DMS 273 (cell line): ENCODE results near the gene LRRC10B.
"Not testable (repeated sequence)": the region's sequence is repeated elsewhere in the genome, so short reads cannot be mapped to it uniquely, and the experiment has no call there.

Experiments used
- DNase-seq: peaks from one replicate; lab custom pipeline; 2025; ENCODE audit not compliant: unreplicated experiment; lab: John Stamatoyannopoulos, UW

The LRRC10B gene

GRCh38 chr11:61507962-61508861 lies at the start of gene LRRC10B:
Gene LRRC10B, plus strand, starts transcription at chr11:61508749. Its CDS starts 250 bp downstream, at chr11:61508999.
- peak; percentile 87 for DNase-seq

GRCh38 chr11:61460474-61460881 lies 48.1 kb upstream of the LRRC10B start:
- DNase-seq, result peak; percentile 75

- DNase-seq, result peak; percentile 26
Measured at GRCh38 chr11:61460986-61461385, 47.6 kb upstream of the LRRC10B start.

- DNase-seq, result not testable (repeated sequence)
Measured at GRCh38 chr11:61467602-61468001, 40.9 kb upstream of the LRRC10B start.

GRCh38 chr11:61468002-61468401 lies 40.5 kb upstream of the LRRC10B start:
- DNase-seq, result no peak

- DNase-seq, result no peak
Measured at GRCh38 chr11:61472282-61472681, 36.3 kb upstream of the LRRC10B start.

GRCh38 chr11:61472868-61473267 lies 35.7 kb upstream of the LRRC10B start:
- DNase-seq, result no peak

- no peak for DNase-seq
Measured at GRCh38 chr11:61473370-61474012, 35.1 kb upstream of the LRRC10B start.

GRCh38 chr11:61474013-61474643 lies 34.4 kb upstream of the LRRC10B start:
- no peak for DNase-seq

GRCh38 chr11:61475433-61475832 lies 33.1 kb upstream of the LRRC10B start:
- DNase-seq, result no peak

GRCh38 chr11:61476371-61476770 lies 32.2 kb upstream of the LRRC10B start:
- DNase-seq, result no peak

GRCh38 chr11:61477126-61477525 lies 31.4 kb upstream of the LRRC10B start:
- DNase-seq, result no peak

- peak; percentile 60 for DNase-seq
Measured at GRCh38 chr11:61477727-61478148, 30.8 kb upstream of the LRRC10B start.

GRCh38 chr11:61479360-61480058 lies 29.0 kb upstream of the LRRC10B start:
- not testable (repeated sequence) for DNase-seq

- no peak for DNase-seq
Measured at GRCh38 chr11:61480261-61480993, 28.1 kb upstream of the LRRC10B start.

- peak; percentile 65 for DNase-seq
Measured at GRCh38 chr11:61480994-61481335, 27.6 kb upstream of the LRRC10B start.

- DNase-seq, result no peak
Measured at GRCh38 chr11:61481806-61482205, 26.7 kb upstream of the LRRC10B start.

GRCh38 chr11:61482513-61482912 lies 26.0 kb upstream of the LRRC10B start:
- peak; percentile 38 for DNase-seq

- DNase-seq, result no peak
Measured at GRCh38 chr11:61484541-61484940, 24.0 kb upstream of the LRRC10B start.

- no peak for DNase-seq
Measured at GRCh38 chr11:61485080-61485479, 23.5 kb upstream of the LRRC10B start.
